ENCODE data around the gene TEX30. TPM values are rescaled to one million over a fixed set of nuclear protein-coding genes. Genes with fewer than 3 reads are reported as not detected.

TEX30 gene
- total RNA-seq, 1 experiment from 2014 or later = 13.1 TPM

- H3K4me3 Mint-ChIP-seq = no peak overlapping the region
- H2BK5ac ChIP-seq (ENCODE audit: insufficient read length, low read length) = no peak overlapping the region
- H3K27me3 ChIP-seq (ENCODE audit: insufficient read depth, low read length) = no peaks in the 10 kb centered on the region
- H4K8ac ChIP-seq (replicated peaks; ENCODE audit: insufficient read length, low read depth, low read length) = no peak overlapping the region
- no peaks in the 10 kb centered on the region for H3K9me3 ChIP-seq (ENCODE audit: control insufficient read depth, low read depth, low read length)
- no peak overlapping the region for H3K4me2 ChIP-seq (ENCODE audit: insufficient read depth, insufficient read length, low read length)
- no peak overlapping the region for H3K27ac ChIP-seq (ENCODE audit: insufficient read length, low read depth, low read length)
- H3T11ph ChIP-seq (ENCODE audit: low read length) = no peak overlapping the region
- H3K9ac ChIP-seq (ENCODE audit: extremely low read depth, insufficient read length, low read length) = no peak overlapping the region
- peaks cover 6% of the 10 kb centered on the region for H3K27me3 Mint-ChIP-seq (ENCODE audit: low read depth)
- H2BK20ac ChIP-seq (ENCODE audit: low read depth, low read length, poor library complexity, severe bottlenecking) = no peak overlapping the region
- no peaks in the 10 kb centered on the region for H3K4me1 ChIP-seq (ENCODE audit: insufficient read depth, low read length)
- H3K23me2 ChIP-seq (ENCODE audit: insufficient read length, low read depth, low read length, poor library complexity, severe bottlenecking) = no peaks in the 10 kb centered on the region
- TF ChIP-seq CTCF (conservative IDR thresholded peaks at IDR 0.05) = no peak
- H4K91ac ChIP-seq (ENCODE audit: insufficient read length, low read depth, low read length) = no peak overlapping the region
- WGBS (ENCODE audit: extremely low coverage, insufficient read length, low lambda C conversion rate) = no CpG with 5 or more reads among the region's 3 CpGs
- H4K5ac ChIP-seq (ENCODE audit: insufficient read length, low read depth, low read length) = no peak overlapping the region
- no peak overlapping the region for H3K23ac ChIP-seq (ENCODE audit: insufficient read length, low read depth, low read length)
- H2BK120ac ChIP-seq (ENCODE audit: low read depth, low read length, poor library complexity, severe bottlenecking) = no peak overlapping the region
- no peak overlapping the region for H3K4ac ChIP-seq (ENCODE audit: low read depth, low read length)
- H3K79me1 ChIP-seq (ENCODE audit: insufficient read depth, low read depth, low read length, poor library complexity, severe bottlenecking) = no peaks in the 10 kb centered on the region
- H3K18ac ChIP-seq (ENCODE audit: insufficient read length, low read depth, low read length) = no peak overlapping the region
- no peak overlapping the region for H3K56ac ChIP-seq (ENCODE audit: insufficient read length, low read depth, low read length)
- no peak overlapping the region for H2BK15ac ChIP-seq (ENCODE audit: low read depth, low read length)
- no peak overlapping the region for H2BK12ac ChIP-seq (ENCODE audit: insufficient read length, low read depth, low read length)
- H3K79me2 ChIP-seq (ENCODE audit: insufficient read depth, low read length) = no peaks in the 10 kb centered on the region
- H3K36me3 Mint-ChIP-seq (ENCODE audit: insufficient read depth in 1 of 3, low read depth in 3 of 3) = peaks cover 0 to 1% (median 0%) of the 10 kb centered on the region in 3 experiments; a peak in 1 of 7 replicates
- H4K20me1 ChIP-seq (ENCODE audit: control insufficient read depth, insufficient read depth, insufficient read length) = no peaks in the 10 kb centered on the region
- no peak overlapping the region for H2AK5ac ChIP-seq (ENCODE audit: insufficient read length, low read length)
- DNase-seq = no peak
- H3K4me1 Mint-ChIP-seq = no peaks in the 10 kb centered on the region
- H2AFZ ChIP-seq (ENCODE audit: low read length) = no peak overlapping the region
- peaks cover 4 to 6% of the 10 kb centered on the region in 2 experiments; a peak in 4 of 5 replicates for H3K9me3 Mint-ChIP-seq
- no peak overlapping the region for H3K14ac ChIP-seq (ENCODE audit: insufficient read depth, low read length)
- H3K27ac Mint-ChIP-seq = no peak overlapping the region
These were observed 21.7 kb downstream of the TEX30 start for GRCh38 chr13:102751886-102752285.

Measured in H9 (cell line).